Measurements from ENCODE around the gene CBX3. TPM values are rescaled to one million over a fixed set of nuclear protein-coding genes. Genes with fewer than 3 reads are reported as not detected.

The CBX3 gene
- total and polyA plus RNA-seq, 10 of the 15 experiments (the other 5 are each of a cell fraction or from before 2014, with no cell fraction given) = 153 to 307 (median 225) TPM

DNA sequence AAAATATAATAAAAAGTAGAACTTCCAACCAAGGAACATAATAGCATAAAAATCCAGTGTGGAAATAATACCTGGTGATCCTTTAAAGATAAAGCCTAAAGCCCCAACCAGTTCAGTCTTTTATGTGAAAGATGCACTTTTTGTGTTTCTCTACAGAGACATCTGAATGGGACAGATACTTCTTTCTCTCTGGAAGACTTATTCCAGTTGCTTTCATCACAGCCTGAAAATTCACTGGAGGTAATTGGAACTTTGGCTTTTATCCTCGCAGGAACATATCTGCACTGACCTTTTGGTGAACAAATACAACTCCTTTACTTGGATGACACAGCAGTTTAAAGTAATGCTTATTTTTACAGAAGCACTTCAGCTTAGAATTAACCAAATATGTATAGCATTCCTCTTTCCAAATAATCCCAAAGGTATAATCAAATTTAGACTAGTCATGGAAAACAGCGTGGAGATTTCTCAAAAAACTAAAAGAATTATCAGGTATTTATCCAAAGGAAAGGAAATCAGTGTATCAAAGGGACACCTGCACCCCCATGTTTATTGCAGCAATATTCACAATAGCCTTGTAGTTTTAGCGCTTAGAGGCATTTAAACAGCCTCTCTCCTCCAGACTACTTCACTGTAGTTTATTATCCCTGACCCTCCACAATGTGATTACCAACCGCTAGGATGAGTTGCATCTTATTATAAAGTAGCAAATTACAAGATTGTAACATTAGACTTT is 17.8 kb upstream of the CBX3 start (continued):
- TF ChIP-seq RB1 (IDR thresholded peaks at IDR 0.05; ENCODE audit: borderline replicate concordance) = no peak
- TF ChIP-seq MXI1 (IDR thresholded peaks at IDR 0.05; ENCODE audit: low read depth, low read length) = no peak
- TF ChIP-seq, protein P1, sequence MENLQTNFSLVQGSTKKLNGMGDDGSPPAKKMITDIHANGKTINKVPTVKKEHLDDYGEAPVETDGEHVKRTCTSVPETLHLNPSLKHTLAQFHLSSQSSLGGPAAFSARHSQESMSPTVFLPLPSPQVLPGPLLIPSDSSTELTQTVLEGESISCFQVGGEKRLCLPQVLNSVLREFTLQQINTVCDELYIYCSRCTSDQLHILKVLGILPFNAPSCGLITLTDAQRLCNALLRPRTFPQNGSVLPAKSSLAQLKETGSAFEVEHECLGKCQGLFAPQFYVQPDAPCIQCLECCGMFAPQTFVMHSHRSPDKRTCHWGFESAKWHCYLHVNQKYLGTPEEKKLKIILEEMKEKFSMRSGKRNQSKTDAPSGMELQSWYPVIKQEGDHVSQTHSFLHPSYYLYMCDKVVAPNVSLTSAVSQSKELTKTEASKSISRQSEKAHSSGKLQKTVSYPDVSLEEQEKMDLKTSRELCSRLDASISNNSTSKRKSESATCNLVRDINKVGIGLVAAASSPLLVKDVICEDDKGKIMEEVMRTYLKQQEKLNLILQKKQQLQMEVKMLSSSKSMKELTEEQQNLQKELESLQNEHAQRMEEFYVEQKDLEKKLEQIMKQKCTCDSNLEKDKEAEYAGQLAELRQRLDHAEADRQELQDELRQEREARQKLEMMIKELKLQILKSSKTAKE (IDR thresholded peaks at IDR 0.05; ENCODE audit: low read depth, poor library complexity, severe bottlenecking) = no peak
- TF ChIP-seq RAD21 (IDR thresholded peaks at IDR 0.05; ENCODE audit: insufficient read depth, low read depth, low read length) = no peak
- TF ChIP-seq NFYA (IDR thresholded peaks at IDR 0.05; ENCODE audit: borderline replicate concordance, low read depth, low read length) = no peak
- TF ChIP-seq HCFC1 (IDR thresholded peaks at IDR 0.05; ENCODE audit: low read length) = no peak
- TF ChIP-seq ZZZ3 (IDR thresholded peaks at IDR 0.05; ENCODE audit: control insufficient read depth, insufficient read length, low read depth) = no peak
- TF ChIP-seq MTA3 (IDR thresholded peaks at IDR 0.05; ENCODE audit: borderline replicate concordance, low read length) = no peak
- no peak for TF ChIP-seq WRNIP1 (IDR thresholded peaks at IDR 0.05; ENCODE audit: borderline replicate concordance, low read depth, low read length)
- TF ChIP-seq SMAD1 (IDR thresholded peaks at IDR 0.05; ENCODE audit: low read depth, partially characterized antibody) = no peak
- TF ChIP-seq HDGF (IDR thresholded peaks at IDR 0.05) = no peak
- no peak for TF ChIP-seq ATF7 (IDR thresholded peaks at IDR 0.05; ENCODE audit: low read depth)
- TF ChIP-seq BHLHE40 (IDR thresholded peaks at IDR 0.05; ENCODE audit: borderline replicate concordance in 1 of 2, low read depth in 2 of 2, low read length in 1 of 2) = no peak
- TF ChIP-seq, protein P2, sequence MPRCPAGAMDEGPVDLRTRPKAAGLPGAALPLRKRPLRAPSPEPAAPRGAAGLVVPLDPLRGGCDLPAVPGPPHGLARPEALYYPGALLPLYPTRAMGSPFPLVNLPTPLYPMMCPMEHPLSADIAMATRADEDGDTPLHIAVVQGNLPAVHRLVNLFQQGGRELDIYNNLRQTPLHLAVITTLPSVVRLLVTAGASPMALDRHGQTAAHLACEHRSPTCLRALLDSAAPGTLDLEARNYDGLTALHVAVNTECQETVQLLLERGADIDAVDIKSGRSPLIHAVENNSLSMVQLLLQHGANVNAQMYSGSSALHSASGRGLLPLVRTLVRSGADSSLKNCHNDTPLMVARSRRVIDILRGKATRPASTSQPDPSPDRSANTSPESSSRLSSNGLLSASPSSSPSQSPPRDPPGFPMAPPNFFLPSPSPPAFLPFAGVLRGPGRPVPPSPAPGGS (IDR thresholded peaks at IDR 0.05; ENCODE audit: borderline replicate concordance, insufficient read depth, low read depth, low read length, poor library complexity, severe bottlenecking) = peak; percentile 61
- 0 out of 2 replicates have a peak, but pooled peaks have one; percentile 12 for TF ChIP-seq BMI1 (IDR thresholded peaks at IDR 0.05; ENCODE audit: borderline replicate concordance)
- TF ChIP-seq BACH1 (IDR thresholded peaks at IDR 0.05; ENCODE audit: borderline replicate concordance) = peak; percentile 5; the same call in 1 of the 2 replicates

Data from GM12878 (cell line).